Stimulated activated CD8-positive, alpha-beta memory T cell treated with anti-CD3 and anti-CD28 coated beads, Interleukin-15, amount 100 ng/mL, for 48 hours (primary cell): ENCODE data around the gene EMC7.

Experiments used
- DNase-seq, 2 donors: peaks; one replicate each; pipeline ENCODE4 v3.0.0-alpha.2; 2020; ENCODE audit warnings: low read depth in 2 of 2

Gene EMC7

GRCh38 chr15:34038871-34039789, 62.5 kb downstream of the EMC7 start, which contains the start of gene AVEN:
Gene AVEN (minus strand): TSS chr15:34039204. CDS start chr15:34039046, 158 bp downstream.
- DNase-seq: peak; percentile 42 to 51

- peak; percentile 59 to 68 for DNase-seq
Measured at GRCh38 chr15:34038023-34038870, 63.4 kb downstream of the EMC7 start.
